ENCODE measurements around the gene ZBTB20. TPM values are rescaled to one million over a fixed set of nuclear protein-coding genes. Genes with fewer than 3 reads are reported as not detected.

ZBTB20 gene
- total RNA-seq, 1 donor from 2014 or later: 23.5 TPM

DNA sequence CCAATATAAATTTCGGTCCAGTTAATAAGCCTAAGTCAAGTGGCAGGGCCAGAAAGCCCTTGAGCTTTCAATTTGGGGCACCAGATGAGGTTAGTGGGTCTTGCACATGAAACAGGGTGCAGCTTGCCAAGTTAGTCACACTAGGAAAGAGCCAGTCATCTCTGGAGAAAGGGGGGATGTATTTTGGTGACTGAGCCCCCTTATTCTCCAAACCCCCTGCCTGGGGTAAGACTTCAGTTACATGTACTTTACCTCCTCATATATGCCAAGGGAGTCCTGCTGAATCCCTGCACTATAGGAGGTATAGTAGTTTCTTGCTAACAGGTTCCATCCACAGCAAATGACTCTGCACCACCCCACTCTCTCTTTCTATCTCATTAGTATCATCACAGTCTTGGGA, 790.6 kb downstream of the ZBTB20 start:
- H3K27ac ChIP-seq (ENCODE audit: low read depth, low read length): no peak overlapping the region

GRCh38 chr3:114356066-114356465, 791.0 kb downstream of the ZBTB20 start:
- H3K36me3 ChIP-seq (ENCODE audit: control insufficient read depth in 3 of 3, insufficient read depth in 3 of 3, low read length in 3 of 3): peaks cover 8 to 10% (median 9%) of the 10 kb centered on the region in 3 donors
- peaks cover 0 to 5% (median 4%) of the 10 kb centered on the region in 3 donors for H3K4me1 ChIP-seq (ENCODE audit: control insufficient read depth in 3 of 3, insufficient read depth in 3 of 3, low read length in 3 of 3)
- H3K27me3 ChIP-seq (ENCODE audit: control insufficient read depth in 3 of 3, insufficient read depth in 3 of 3, low read length in 3 of 3): no peaks in the 10 kb centered on the region
- H3K9me3 ChIP-seq (ENCODE audit: control insufficient read depth in 3 of 3, low read length in 3 of 3): peaks cover 0 to 2% (median 2%) of the 10 kb centered on the region in 3 donors
- H3K9ac ChIP-seq (ENCODE audit: low read depth in 1 of 3, low read length in 3 of 3): no peak overlapping the region
- no peak overlapping the region for H3K27ac ChIP-seq (ENCODE audit: low read depth, low read length)
- no peak overlapping the region for H3K4me3 ChIP-seq (ENCODE audit: low read length in 3 of 3)

More for the DNA sequence above, 790.6 kb downstream of the ZBTB20 start:
- H3K4me3 ChIP-seq (ENCODE audit: low read length in 3 of 3): no peak overlapping the region
- peaks cover 4 to 6% (median 4%) of the 10 kb centered on the region in 3 donors for H3K36me3 ChIP-seq (ENCODE audit: control insufficient read depth in 3 of 3, insufficient read depth in 3 of 3, low read length in 3 of 3)
- no peak overlapping the region for H3K9ac ChIP-seq (ENCODE audit: low read depth in 1 of 3, low read length in 3 of 3)
- peaks cover 0 to 5% (median 4%) of the 10 kb centered on the region in 3 donors for H3K4me1 ChIP-seq (ENCODE audit: control insufficient read depth in 3 of 3, insufficient read depth in 3 of 3, low read length in 3 of 3)
- no peaks in the 10 kb centered on the region for H3K27me3 ChIP-seq (ENCODE audit: control insufficient read depth in 3 of 3, insufficient read depth in 3 of 3, low read length in 3 of 3)
- H3K9me3 ChIP-seq (ENCODE audit: control insufficient read depth in 3 of 3, low read length in 3 of 3): peaks cover 0 to 2% (median under 1%) of the 10 kb centered on the region in 3 donors

- Histone ChIP-seq H3K9ac (ENCODE audit: low read depth in 1 of 3, low read length in 3 of 3) (no peak overlapping the region), H3K4me3 (ENCODE audit: low read length in 3 of 3) (no peak overlapping the region), H3K36me3 (ENCODE audit: control insufficient read depth in 3 of 3, insufficient read depth in 3 of 3, low read length in 3 of 3) (peaks cover 13 to 14% (median 13%) of the 10 kb centered on the region in 3 donors), H3K9me3 (ENCODE audit: control insufficient read depth in 3 of 3, low read length in 3 of 3) (peaks cover 0 to 2% (median 2%) of the 10 kb centered on the region in 3 donors), H3K27ac (ENCODE audit: low read depth, low read length) (no peak overlapping the region), H3K4me1 (ENCODE audit: control insufficient read depth in 3 of 3, insufficient read depth in 3 of 3, low read length in 3 of 3) (peaks cover 0 to 5% (median 4%) of the 10 kb centered on the region in 3 donors), H3K27me3 (ENCODE audit: control insufficient read depth in 3 of 3, insufficient read depth in 3 of 3, low read length in 3 of 3) (no peaks in the 10 kb centered on the region)
Measured at GRCh38 chr3:114355653-114356052, 791.4 kb downstream of the ZBTB20 start.

DNA sequence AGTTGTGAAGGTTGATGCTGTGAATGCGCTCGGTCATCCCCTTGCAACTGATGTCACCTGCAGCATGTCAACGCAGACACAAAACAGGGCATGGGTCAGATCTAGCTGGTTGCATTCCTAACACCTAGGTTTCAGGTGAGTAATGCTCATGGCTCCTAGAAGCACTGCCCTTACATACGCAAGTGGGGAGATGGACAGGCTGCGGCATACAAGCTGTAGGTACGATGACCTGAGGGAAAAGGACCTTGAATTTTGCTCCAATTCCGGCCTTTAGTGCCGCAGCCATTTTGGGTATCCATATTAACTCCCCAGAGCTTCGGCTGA, 795.3 kb downstream of the ZBTB20 start:
- Histone ChIP-seq H3K9ac (ENCODE audit: low read depth in 1 of 3, low read length in 3 of 3) (no peak overlapping the region), H3K9me3 (ENCODE audit: control insufficient read depth in 3 of 3, low read length in 3 of 3) (peaks cover 0 to 2% (median 2%) of the 10 kb centered on the region in 3 donors), H3K27me3 (ENCODE audit: control insufficient read depth in 3 of 3, insufficient read depth in 3 of 3, low read length in 3 of 3) (no peaks in the 10 kb centered on the region), H3K4me3 (ENCODE audit: low read length in 3 of 3) (no peak overlapping the region), H3K27ac (ENCODE audit: low read depth, low read length) (no peak overlapping the region), H3K4me1 (ENCODE audit: control insufficient read depth in 3 of 3, insufficient read depth in 3 of 3, low read length in 3 of 3) (peaks cover 0 to 4% (median 4%) of the 10 kb centered on the region in 3 donors), H3K36me3 (ENCODE audit: control insufficient read depth in 3 of 3, insufficient read depth in 3 of 3, low read length in 3 of 3) (peaks cover 27 to 38% (median 27%) of the 10 kb centered on the region in 3 donors)

DNA sequence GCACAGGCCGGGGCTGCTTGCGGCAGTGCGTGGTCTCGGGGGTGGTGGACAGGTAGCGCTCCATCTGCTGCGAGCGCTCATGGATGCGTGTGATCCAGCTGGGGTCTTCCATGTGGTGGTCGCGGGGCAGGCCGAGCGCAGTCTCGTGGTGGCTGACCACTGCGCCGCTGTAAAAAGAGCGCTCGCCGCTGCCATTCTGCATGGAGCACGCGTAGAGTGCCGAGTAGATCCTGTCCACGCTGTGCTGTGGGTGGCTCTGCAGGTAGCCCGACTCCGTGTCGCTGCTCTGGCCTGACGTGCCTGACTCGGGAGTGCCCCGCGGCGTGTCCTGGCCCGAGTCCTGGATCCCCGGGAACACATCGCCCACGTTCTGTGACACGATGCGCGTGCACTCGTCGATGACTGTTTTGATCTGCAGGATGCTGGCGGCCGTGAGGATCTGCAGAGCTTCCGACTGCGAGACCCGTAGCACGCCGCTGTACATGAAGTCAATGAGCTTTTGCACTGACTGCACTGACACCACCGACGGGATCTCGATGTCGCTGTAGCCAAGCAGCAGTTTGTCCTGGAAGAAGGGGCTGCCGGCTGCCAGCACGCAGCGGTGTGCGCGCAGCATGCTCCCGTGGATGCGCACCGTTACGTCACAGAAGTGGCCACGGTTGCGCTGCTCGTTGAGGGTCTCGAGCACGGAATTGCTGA, 795.8 kb downstream of the ZBTB20 start:
- H3K4me1 ChIP-seq (ENCODE audit: control insufficient read depth in 3 of 3, insufficient read depth in 3 of 3, low read length in 3 of 3): peaks cover 0 to 4% (median 0%) of the 10 kb centered on the region in 3 donors
- H3K9ac ChIP-seq (ENCODE audit: low read depth in 1 of 3, low read length in 3 of 3): no peak overlapping the region
- H3K27me3 ChIP-seq (ENCODE audit: control insufficient read depth in 3 of 3, insufficient read depth in 3 of 3, low read length in 3 of 3): no peaks in the 10 kb centered on the region
- H3K4me3 ChIP-seq (ENCODE audit: low read length in 3 of 3): no peak overlapping the region
- H3K27ac ChIP-seq (ENCODE audit: low read depth, low read length): no peak overlapping the region
- peaks cover 0 to 2% (median 2%) of the 10 kb centered on the region in 3 donors for H3K9me3 ChIP-seq (ENCODE audit: control insufficient read depth in 3 of 3, low read length in 3 of 3)
- peaks cover 27 to 38% (median 27%) of the 10 kb centered on the region in 3 donors for H3K36me3 ChIP-seq (ENCODE audit: control insufficient read depth in 3 of 3, insufficient read depth in 3 of 3, low read length in 3 of 3)

DNA sequence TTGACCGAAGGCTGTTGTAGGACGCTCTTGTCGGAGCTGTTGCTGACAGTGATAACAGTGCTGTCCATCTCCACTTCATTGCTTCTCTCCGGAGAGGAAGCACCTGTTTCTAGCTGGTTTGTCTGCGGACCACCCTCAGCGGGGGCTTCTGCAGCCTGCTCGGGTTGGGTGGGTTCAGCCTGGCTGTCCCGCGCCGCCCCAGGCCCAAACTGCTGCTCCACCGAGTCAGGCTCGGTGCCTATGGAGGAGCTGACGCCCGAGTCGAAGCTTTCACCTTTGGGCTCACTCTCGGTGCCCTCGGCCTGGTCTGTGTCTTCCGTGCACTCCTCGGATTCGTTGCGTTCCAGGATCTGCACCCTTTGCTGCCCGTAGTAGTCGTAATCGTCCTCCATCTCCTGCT, 796.4 kb downstream of the ZBTB20 start:
- Histone ChIP-seq H3K36me3 (ENCODE audit: control insufficient read depth in 3 of 3, insufficient read depth in 3 of 3, low read length in 3 of 3) (peaks cover 27 to 38% (median 27%) of the 10 kb centered on the region in 3 donors), H3K9me3 (ENCODE audit: control insufficient read depth in 3 of 3, low read length in 3 of 3) (peaks cover 0 to 2% (median 2%) of the 10 kb centered on the region in 3 donors), H3K4me1 (ENCODE audit: control insufficient read depth in 3 of 3, insufficient read depth in 3 of 3, low read length in 3 of 3) (no peaks in the 10 kb centered on the region)

GRCh38 chr3:114350271-114350670, 796.8 kb downstream of the ZBTB20 start:
- Histone ChIP-seq H3K4me1 (ENCODE audit: control insufficient read depth in 3 of 3, insufficient read depth in 3 of 3, low read length in 3 of 3) (no peaks in the 10 kb centered on the region), H3K4me3 (ENCODE audit: low read length in 3 of 3) (no peak overlapping the region), H3K9ac (ENCODE audit: low read depth in 1 of 3, low read length in 3 of 3) (no peak overlapping the region), H3K36me3 (ENCODE audit: control insufficient read depth in 3 of 3, insufficient read depth in 3 of 3, low read length in 3 of 3) (peaks cover 27 to 38% (median 27%) of the 10 kb centered on the region in 3 donors), H3K9me3 (ENCODE audit: control insufficient read depth in 3 of 3, low read length in 3 of 3) (peaks cover 0 to 2% (median 2%) of the 10 kb centered on the region in 3 donors), H3K27me3 (ENCODE audit: control insufficient read depth in 3 of 3, insufficient read depth in 3 of 3, low read length in 3 of 3) (no peaks in the 10 kb centered on the region), H3K27ac (ENCODE audit: low read depth, low read length) (no peak overlapping the region)

More for the DNA sequence above, 796.4 kb downstream of the ZBTB20 start:
- H3K4me3 ChIP-seq (ENCODE audit: low read length in 3 of 3): no peak overlapping the region
- H3K9ac ChIP-seq (ENCODE audit: low read depth in 1 of 3, low read length in 3 of 3): no peak overlapping the region
- no peaks in the 10 kb centered on the region for H3K27me3 ChIP-seq (ENCODE audit: control insufficient read depth in 3 of 3, insufficient read depth in 3 of 3, low read length in 3 of 3)
- no peak overlapping the region for H3K27ac ChIP-seq (ENCODE audit: low read depth, low read length)

GRCh38 chr3:114344492-114344891, 802.6 kb downstream of the ZBTB20 start:
- no peak overlapping the region for H3K9ac ChIP-seq (ENCODE audit: low read depth in 1 of 3, low read length in 3 of 3)
- H3K27me3 ChIP-seq (ENCODE audit: control insufficient read depth in 3 of 3, insufficient read depth in 3 of 3, low read length in 3 of 3): no peaks in the 10 kb centered on the region
- H3K36me3 ChIP-seq (ENCODE audit: control insufficient read depth in 3 of 3, insufficient read depth in 3 of 3, low read length in 3 of 3): peaks cover 6 to 17% (median 6%) of the 10 kb centered on the region in 3 donors
- no peak overlapping the region for H3K4me3 ChIP-seq (ENCODE audit: low read length in 3 of 3)
- H3K9me3 ChIP-seq (ENCODE audit: control insufficient read depth in 3 of 3, low read length in 3 of 3): no peaks in the 10 kb centered on the region
- peaks cover 0 to 3% (median 0%) of the 10 kb centered on the region in 3 donors for H3K4me1 ChIP-seq (ENCODE audit: control insufficient read depth in 3 of 3, insufficient read depth in 3 of 3, low read length in 3 of 3)
- no peak overlapping the region for H3K27ac ChIP-seq (ENCODE audit: low read depth, low read length)

DNA sequence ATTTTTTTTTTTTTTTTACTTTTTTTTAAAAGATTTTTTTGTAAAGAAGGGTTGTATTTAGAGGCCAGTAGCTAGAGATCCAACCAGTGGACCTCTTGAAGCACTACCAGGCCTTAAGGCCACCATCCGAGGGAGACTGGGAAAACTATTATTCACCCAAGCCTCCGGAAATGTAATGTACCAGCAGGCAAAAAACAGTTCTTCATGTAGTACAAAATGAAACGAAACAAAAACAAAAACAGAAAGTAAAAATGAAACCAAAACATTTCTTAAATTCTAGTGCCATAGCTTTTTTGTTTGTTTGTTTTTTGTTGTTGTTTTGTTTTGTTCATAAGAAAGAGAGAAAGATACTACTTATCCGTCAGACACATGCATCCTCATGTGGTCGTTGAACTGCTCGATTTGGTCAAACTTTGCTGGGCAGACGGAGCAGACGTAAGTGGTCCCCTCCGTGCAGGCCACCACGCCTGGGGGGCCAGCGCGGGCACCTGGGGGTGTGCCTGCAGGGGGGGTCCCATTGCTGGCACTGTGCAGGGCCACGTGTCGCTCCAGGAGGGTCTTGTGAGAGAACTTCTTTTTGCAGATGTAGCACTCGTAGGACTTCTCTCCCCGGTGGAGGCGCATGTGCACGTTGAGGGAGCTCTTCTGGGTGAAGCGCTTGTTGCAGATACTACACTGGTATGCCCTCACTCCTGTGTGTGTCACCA, 808.3 kb downstream of the ZBTB20 start:
- no peak overlapping the region for H3K27ac ChIP-seq (ENCODE audit: low read depth, low read length)
- peaks cover 5 to 16% (median 13%) of the 10 kb centered on the region in 3 donors for H3K36me3 ChIP-seq (ENCODE audit: control insufficient read depth in 3 of 3, insufficient read depth in 3 of 3, low read length in 3 of 3)

DNA sequence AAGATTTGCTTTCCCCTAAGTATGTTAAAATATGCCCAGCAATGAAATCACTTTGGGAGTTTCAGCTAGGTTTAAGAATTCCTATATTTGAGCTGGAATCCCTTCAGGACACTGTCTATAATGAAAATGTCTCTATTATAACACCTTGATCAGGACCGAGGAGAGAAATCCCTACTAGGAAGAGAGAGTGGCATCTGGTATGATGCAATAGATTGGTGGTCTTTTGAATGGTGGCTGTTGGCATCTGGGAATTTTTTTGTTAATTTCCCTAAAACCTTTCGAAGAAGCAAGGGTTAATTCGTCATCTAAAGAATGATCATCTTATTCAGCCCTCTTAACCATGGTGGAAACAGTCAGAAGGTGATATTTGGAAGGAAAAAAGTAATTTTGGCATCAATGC, 810.2 kb downstream of the ZBTB20 start:
- Histone ChIP-seq H3K36me3 (ENCODE audit: control insufficient read depth in 3 of 3, insufficient read depth in 3 of 3, low read length in 3 of 3) (peaks cover 5 to 16% (median 13%) of the 10 kb centered on the region in 3 donors), H3K27ac (ENCODE audit: low read depth, low read length) (no peak overlapping the region)

More for the DNA sequence above, 808.3 kb downstream of the ZBTB20 start:
- H3K9me3 ChIP-seq (ENCODE audit: control insufficient read depth in 3 of 3, low read length in 3 of 3): no peaks in the 10 kb centered on the region
- H3K9ac ChIP-seq (ENCODE audit: low read depth in 1 of 3, low read length in 3 of 3): no peak overlapping the region
- H3K4me1 ChIP-seq (ENCODE audit: control insufficient read depth in 3 of 3, insufficient read depth in 3 of 3, low read length in 3 of 3): peaks cover 0 to 7% (median 0%) of the 10 kb centered on the region in 3 donors
- H3K27me3 ChIP-seq (ENCODE audit: control insufficient read depth in 3 of 3, insufficient read depth in 3 of 3, low read length in 3 of 3): no peaks in the 10 kb centered on the region
- no peak overlapping the region for H3K4me3 ChIP-seq (ENCODE audit: low read length in 3 of 3)

More for the DNA sequence above, 810.2 kb downstream of the ZBTB20 start:
- H3K4me1 ChIP-seq (ENCODE audit: control insufficient read depth in 3 of 3, insufficient read depth in 3 of 3, low read length in 3 of 3): peaks cover 0 to 7% (median 0%) of the 10 kb centered on the region in 3 donors
- H3K27me3 ChIP-seq (ENCODE audit: control insufficient read depth in 3 of 3, insufficient read depth in 3 of 3, low read length in 3 of 3): no peaks in the 10 kb centered on the region
- no peak overlapping the region for H3K9ac ChIP-seq (ENCODE audit: low read depth in 1 of 3, low read length in 3 of 3)
- no peaks in the 10 kb centered on the region for H3K9me3 ChIP-seq (ENCODE audit: control insufficient read depth in 3 of 3, low read length in 3 of 3)
- no peak overlapping the region for H3K4me3 ChIP-seq (ENCODE audit: low read length in 3 of 3)
